ENCODE results near the gene ELFN1. TPM values are rescaled to one million over a fixed set of nuclear protein-coding genes. Genes with fewer than 3 reads are reported as not detected.

ELFN1 gene
- total RNA-seq, 1 donor from 2014 or later: 19.7 TPM

- Histone ChIP-seq H3K4me3 (ENCODE audit: insufficient read depth, low read depth, low read length) (no peak overlapping the region), H3K79me2 (ENCODE audit: insufficient read depth, low read length) (no peaks in the 10 kb centered on the region), H2AFZ (ENCODE audit: low read depth, low read length) (no peak overlapping the region), H3K9ac (ENCODE audit: low read length) (no peak overlapping the region), H3K27ac (ENCODE audit: low read depth, low read length) (no peak overlapping the region), H3K4me2 (ENCODE audit: low read length) (no peak overlapping the region), H4K20me1 (ENCODE audit: insufficient read depth, low read length) (no peaks in the 10 kb centered on the region), H3K27me3 (ENCODE audit: insufficient read depth, low read length) (no peaks in the 10 kb centered on the region), H3K4me1 (ENCODE audit: insufficient read depth, low read length) (no peaks in the 10 kb centered on the region), H3K9me3 (ENCODE audit: insufficient read depth, low read depth, low read length) (peaks cover 18% of the 10 kb centered on the region), H3K36me3 (ENCODE audit: insufficient read depth, low read length) (no peaks in the 10 kb centered on the region)
- no peaks in the 10 kb centered on the region for H3K4me1 Mint-ChIP-seq (ENCODE audit: low read depth, unreplicated experiment)
- no peaks in the 10 kb centered on the region for H3K36me3 Mint-ChIP-seq (ENCODE audit: low read depth, unreplicated experiment)
- H3K27me3 Mint-ChIP-seq (ENCODE audit: low read depth, unreplicated experiment): peaks cover 25% of the 10 kb centered on the region
- TF ChIP-seq CTCF (IDR thresholded peaks at IDR 0.05; ENCODE audit: insufficient read depth, low read depth, low read length) (no peak), EZH2 (IDR thresholded peaks at IDR 0.05; ENCODE audit: insufficient read depth, low read length) (no peak)
- no peak overlapping the region for H3K4me3 Mint-ChIP-seq (ENCODE audit: unreplicated experiment)
- peaks cover 16% of the 10 kb centered on the region for H3K9me3 Mint-ChIP-seq (ENCODE audit: unreplicated experiment)
- no peak overlapping the region for H3K27ac Mint-ChIP-seq (ENCODE audit: unreplicated experiment)
- no peak for DNase-seq (ENCODE audit: low read depth)
- FAIRE-seq: no peak
These were observed 95.3 kb downstream of the ELFN1 start for GRCh38 chr7:1765336-1765735.

GRCh38 chr7:1767524-1767923 lies 97.4 kb downstream of the ELFN1 start:
- DNase-seq (ENCODE audit: low read depth): no peak
- H3K27ac ChIP-seq (ENCODE audit: low read depth, low read length): no peak overlapping the region
- H3K4me3 Mint-ChIP-seq (ENCODE audit: unreplicated experiment): no peak overlapping the region
- H2AFZ ChIP-seq (ENCODE audit: low read depth, low read length): no peak overlapping the region
- no peaks in the 10 kb centered on the region for H3K36me3 ChIP-seq (ENCODE audit: insufficient read depth, low read length)
- H3K4me2 ChIP-seq (ENCODE audit: low read length): no peak overlapping the region
- H3K4me3 ChIP-seq (ENCODE audit: insufficient read depth, low read depth, low read length): no peak overlapping the region
- no peaks in the 10 kb centered on the region for H3K27me3 ChIP-seq (ENCODE audit: insufficient read depth, low read length)
- H3K9me3 Mint-ChIP-seq (ENCODE audit: unreplicated experiment): peaks cover 10% of the 10 kb centered on the region
- FAIRE-seq: no peak
- no peaks in the 10 kb centered on the region for H4K20me1 ChIP-seq (ENCODE audit: insufficient read depth, low read length)
- peaks cover 19% of the 10 kb centered on the region for H3K27me3 Mint-ChIP-seq (ENCODE audit: low read depth, unreplicated experiment)
- TF ChIP-seq CTCF (IDR thresholded peaks at IDR 0.05; ENCODE audit: insufficient read depth, low read depth, low read length): no peak
- TF ChIP-seq EZH2 (IDR thresholded peaks at IDR 0.05; ENCODE audit: insufficient read depth, low read length): no peak
- no peaks in the 10 kb centered on the region for H3K36me3 Mint-ChIP-seq (ENCODE audit: low read depth, unreplicated experiment)
- no peaks in the 10 kb centered on the region for H3K4me1 Mint-ChIP-seq (ENCODE audit: low read depth, unreplicated experiment)
- peaks cover 13% of the 10 kb centered on the region for H3K9me3 ChIP-seq (ENCODE audit: insufficient read depth, low read depth, low read length)
- H3K27ac Mint-ChIP-seq (ENCODE audit: unreplicated experiment): no peak overlapping the region
- no peaks in the 10 kb centered on the region for H3K79me2 ChIP-seq (ENCODE audit: insufficient read depth, low read length)
- H3K4me1 ChIP-seq (ENCODE audit: insufficient read depth, low read length): no peaks in the 10 kb centered on the region
- H3K9ac ChIP-seq (ENCODE audit: low read length): no peak overlapping the region

GRCh38 chr7:1768832-1769231 lies 98.8 kb downstream of the ELFN1 start:
- DNase-seq (ENCODE audit: low read depth) (no peak), FAIRE-seq (no peak)
- Histone ChIP-seq H3K4me1 (ENCODE audit: insufficient read depth, low read length) (no peaks in the 10 kb centered on the region), H4K20me1 (ENCODE audit: insufficient read depth, low read length) (no peaks in the 10 kb centered on the region), H3K4me3 (ENCODE audit: insufficient read depth, low read depth, low read length) (no peak overlapping the region), H3K27ac (ENCODE audit: low read depth, low read length) (no peak overlapping the region), H3K36me3 (ENCODE audit: insufficient read depth, low read length) (no peaks in the 10 kb centered on the region), H3K9ac (ENCODE audit: low read length) (no peak overlapping the region), H3K79me2 (ENCODE audit: insufficient read depth, low read length) (no peaks in the 10 kb centered on the region), H2AFZ (ENCODE audit: low read depth, low read length) (no peak overlapping the region), H3K9me3 (ENCODE audit: insufficient read depth, low read depth, low read length) (peaks cover 6% of the 10 kb centered on the region), H3K4me2 (ENCODE audit: low read length) (no peak overlapping the region), H3K27me3 (ENCODE audit: insufficient read depth, low read length) (no peaks in the 10 kb centered on the region)
- TF ChIP-seq CTCF (IDR thresholded peaks at IDR 0.05; ENCODE audit: insufficient read depth, low read depth, low read length) (no peak), EZH2 (IDR thresholded peaks at IDR 0.05; ENCODE audit: insufficient read depth, low read length) (no peak)
- Mint-ChIP-seq H3K4me1 (ENCODE audit: low read depth, unreplicated experiment) (no peaks in the 10 kb centered on the region), H3K9me3 (ENCODE audit: unreplicated experiment) (peaks cover 10% of the 10 kb centered on the region), H3K4me3 (ENCODE audit: unreplicated experiment) (no peak overlapping the region), H3K27me3 (ENCODE audit: low read depth, unreplicated experiment) (peaks cover 29% of the 10 kb centered on the region), H3K27ac (ENCODE audit: unreplicated experiment) (no peak overlapping the region), H3K36me3 (ENCODE audit: low read depth, unreplicated experiment) (no peaks in the 10 kb centered on the region)

Data from astrocyte (in vitro differentiated cells and primary cell).